ENCODE measurements around the gene ZCCHC24. TPM values are rescaled to one million over a fixed set of nuclear protein-coding genes. Genes with fewer than 3 reads are reported as not detected.

The ZCCHC24 gene
- total RNA-seq, 1 donor from 2014 or later = 34.7 TPM

- no peak for ATAC-seq
- intact Hi-C loops (cut with DNase I) = no loop called here
- H3K4me3 ChIP-seq = no peak overlapping the region
- H3K36me3 ChIP-seq = peaks cover 18% of the 10 kb centered on the region
- peaks cover 72% of the 10 kb centered on the region for H3K4me1 ChIP-seq
- no peaks in the 10 kb centered on the region for H3K27me3 ChIP-seq (ENCODE audit: low read depth)
- no peak for DNase-seq
- H3K27ac ChIP-seq = peak overlapping the region; percentile 27
- H3K9me3 ChIP-seq = no peaks in the 10 kb centered on the region
- TF ChIP-seq CTCF (IDR thresholded peaks at IDR 0.05) = no peak
Observed at GRCh38 chr10:79397051-79397450, 48.4 kb downstream of the ZCCHC24 start.

- no peak for TF ChIP-seq CTCF (IDR thresholded peaks at IDR 0.05)
- Histone ChIP-seq H3K27ac (no peak overlapping the region), H3K9me3 (no peaks in the 10 kb centered on the region), H3K27me3 (ENCODE audit: low read depth) (no peaks in the 10 kb centered on the region), H3K4me1 (peaks cover 66% of the 10 kb centered on the region), H3K36me3 (peaks cover 19% of the 10 kb centered on the region), H3K4me3 (no peak overlapping the region)
- ATAC-seq (no peak), DNase-seq (no peak)
- intact Hi-C loops (cut with DNase I) = no loop called here
Observed at GRCh38 chr10:79396520-79396919, 48.9 kb downstream of the ZCCHC24 start.

- ATAC-seq (no peak), DNase-seq (peak; percentile 38)
- peaks cover 48% of the 10 kb centered on the region for H3K4me1 ChIP-seq
Observed at GRCh38 chr10:79394664-79395063, 50.8 kb downstream of the ZCCHC24 start.

GRCh38 chr10:79393924-79394610 lies 51.4 kb downstream of the ZCCHC24 start:
- no peak for ATAC-seq
- peaks cover 19% of the 10 kb centered on the region for H3K36me3 ChIP-seq
- H3K4me3 ChIP-seq = no peak overlapping the region
- peaks cover 42% of the 10 kb centered on the region for H3K4me1 ChIP-seq
- intact Hi-C loops (cut with DNase I) = no loop called here
- H3K27me3 ChIP-seq (ENCODE audit: low read depth) = no peaks in the 10 kb centered on the region
- peak; percentile 35 for DNase-seq
- H3K9me3 ChIP-seq = no peaks in the 10 kb centered on the region
- TF ChIP-seq CTCF (IDR thresholded peaks at IDR 0.05) = no peak
- no peak overlapping the region for H3K27ac ChIP-seq

More at GRCh38 chr10:79394664-79395063, 50.8 kb downstream of the ZCCHC24 start:
- H3K9me3 ChIP-seq = no peaks in the 10 kb centered on the region
- no peak overlapping the region for H3K27ac ChIP-seq
- intact Hi-C loops (cut with DNase I) = no loop called here
- H3K4me3 ChIP-seq = no peak overlapping the region
- peaks cover 19% of the 10 kb centered on the region for H3K36me3 ChIP-seq
- no peaks in the 10 kb centered on the region for H3K27me3 ChIP-seq (ENCODE audit: low read depth)
- TF ChIP-seq CTCF (IDR thresholded peaks at IDR 0.05) = no peak

GRCh38 chr10:79393221-79393923 lies 52.1 kb downstream of the ZCCHC24 start:
- no peak overlapping the region for H3K27ac ChIP-seq
- peaks cover 35% of the 10 kb centered on the region for H3K4me1 ChIP-seq
- TF ChIP-seq CTCF (IDR thresholded peaks at IDR 0.05) = no peak
- ATAC-seq (no peak), DNase-seq (peak; percentile 11)
- no peak overlapping the region for H3K4me3 ChIP-seq
- intact Hi-C loops (cut with DNase I) = no loop called here
- peaks cover 26% of the 10 kb centered on the region for H3K36me3 ChIP-seq
- H3K27me3 ChIP-seq (ENCODE audit: low read depth) = no peaks in the 10 kb centered on the region
- H3K9me3 ChIP-seq = no peaks in the 10 kb centered on the region
